NCI-H2196 (cell line): ENCODE results near the gene TNFAIP1.

Source experiments
- DNase-seq: peaks from one replicate; lab custom pipeline; 2025; ENCODE audit not compliant: unreplicated experiment; lab: John Stamatoyannopoulos, UW

The TNFAIP1 gene

DNA sequence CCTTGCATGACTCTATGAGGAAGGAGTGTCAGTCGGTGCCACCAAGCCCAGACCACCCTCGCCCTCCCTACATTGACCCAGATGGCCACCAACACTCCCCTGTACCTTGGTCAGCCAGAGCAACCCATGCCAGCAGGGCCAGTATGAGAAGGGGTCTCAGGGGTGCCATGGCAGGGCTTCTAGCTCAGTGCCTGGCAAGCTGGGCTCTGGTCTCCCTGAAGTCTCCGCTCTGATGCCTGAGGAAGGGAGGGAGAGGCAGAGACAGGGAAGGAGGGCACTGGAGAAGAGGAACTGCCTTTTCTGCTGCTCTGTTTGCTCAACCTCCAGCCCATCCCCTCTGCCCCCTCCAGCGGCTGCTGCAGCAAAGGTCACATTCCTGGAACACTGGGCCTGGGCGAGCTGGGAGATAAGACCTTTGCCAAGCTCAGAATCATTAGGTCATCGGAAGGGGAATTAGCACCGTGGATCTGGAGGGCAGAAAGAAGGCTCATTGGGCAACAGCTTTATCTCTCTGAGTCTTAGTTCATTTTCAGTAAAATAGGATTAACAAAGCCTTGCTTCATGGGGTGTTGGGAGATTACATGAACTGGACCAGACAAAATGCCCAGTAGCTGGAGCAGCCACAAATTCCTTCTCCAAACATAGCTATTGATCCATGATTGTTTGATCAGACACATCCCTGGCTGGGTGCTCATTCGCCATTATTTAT, 34.6 kb downstream of the TNFAIP1 start, which contains the start of gene VTN:
Gene VTN, minus strand, starts transcription at position 273 of the 709 bp plus-strand sequence. Its CDS starts 104 bp downstream, at position 169.
- peak; percentile 25 for DNase-seq

DNA sequence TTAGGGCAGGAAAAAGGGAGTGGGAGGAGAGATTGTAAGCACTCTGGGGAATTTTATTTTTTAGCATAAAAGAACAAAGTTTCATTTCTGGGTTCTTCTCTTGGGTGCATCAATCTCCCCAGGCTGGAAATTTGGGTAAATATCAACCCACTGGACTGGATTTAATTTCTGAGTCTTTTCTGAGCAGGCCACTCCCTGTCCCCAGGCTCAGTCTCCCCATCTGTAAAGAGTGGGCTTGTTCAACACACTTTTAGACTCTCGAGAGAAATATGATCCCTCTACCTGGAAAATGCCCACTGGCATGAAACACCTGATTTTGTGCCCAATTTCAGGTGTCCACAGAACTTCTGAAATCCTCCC, 35.2 kb downstream of the TNFAIP1 start:
- no peak for DNase-seq

DNA sequence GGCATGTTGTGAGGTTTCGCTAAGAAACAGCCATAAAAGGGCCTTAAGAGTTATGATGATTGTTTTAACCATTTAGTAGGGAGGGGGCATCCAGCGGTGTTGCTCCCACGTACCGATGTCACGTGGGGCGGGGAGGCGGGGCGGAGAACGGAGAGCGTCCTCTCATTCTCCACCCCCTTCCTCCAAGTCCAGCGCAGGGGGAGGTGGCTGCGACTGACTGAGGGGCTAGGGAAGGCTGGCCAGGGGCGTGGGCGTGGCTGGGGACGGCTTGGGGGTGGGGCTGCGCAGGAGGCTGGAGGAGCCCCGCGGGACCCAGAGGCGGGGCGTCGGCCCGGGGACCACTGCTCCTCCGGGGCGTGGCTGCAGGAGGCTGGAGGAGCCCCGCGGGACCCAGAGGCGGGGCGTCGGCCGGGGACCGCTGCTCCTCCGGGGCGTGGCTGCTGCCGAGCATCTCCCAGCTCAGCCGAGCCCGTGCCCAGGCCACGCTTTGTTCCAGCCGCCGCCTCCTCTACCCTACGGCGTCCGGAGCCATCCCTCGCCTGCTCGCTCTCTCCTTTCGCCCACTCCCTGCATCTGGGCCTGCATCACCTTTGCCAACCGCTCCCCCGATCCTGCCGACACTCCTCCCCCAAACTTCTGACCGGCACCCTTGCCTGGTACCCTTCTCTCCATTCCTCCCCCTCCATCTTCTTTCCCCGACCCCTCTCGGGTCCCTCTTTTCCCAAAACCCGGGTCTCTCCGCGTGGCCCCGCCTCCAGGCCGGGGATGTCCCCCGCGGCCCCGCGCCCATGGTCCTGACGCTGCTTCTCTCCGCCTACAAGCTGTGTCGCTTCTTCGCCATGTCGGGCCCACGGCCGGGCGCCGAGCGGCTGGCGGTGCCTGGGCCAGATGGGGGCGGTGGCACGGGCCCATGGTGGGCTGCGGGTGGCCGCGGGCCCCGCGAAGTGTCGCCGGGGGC, 36.0 kb downstream of the TNFAIP1 start, which contains the start of gene SARM1:
Gene SARM1, plus strand, starts transcription at position 450 of the 958 bp plus-strand sequence. Its CDS starts 339 bp downstream, at position 789.
- DNase-seq = peak; percentile 72

DNA sequence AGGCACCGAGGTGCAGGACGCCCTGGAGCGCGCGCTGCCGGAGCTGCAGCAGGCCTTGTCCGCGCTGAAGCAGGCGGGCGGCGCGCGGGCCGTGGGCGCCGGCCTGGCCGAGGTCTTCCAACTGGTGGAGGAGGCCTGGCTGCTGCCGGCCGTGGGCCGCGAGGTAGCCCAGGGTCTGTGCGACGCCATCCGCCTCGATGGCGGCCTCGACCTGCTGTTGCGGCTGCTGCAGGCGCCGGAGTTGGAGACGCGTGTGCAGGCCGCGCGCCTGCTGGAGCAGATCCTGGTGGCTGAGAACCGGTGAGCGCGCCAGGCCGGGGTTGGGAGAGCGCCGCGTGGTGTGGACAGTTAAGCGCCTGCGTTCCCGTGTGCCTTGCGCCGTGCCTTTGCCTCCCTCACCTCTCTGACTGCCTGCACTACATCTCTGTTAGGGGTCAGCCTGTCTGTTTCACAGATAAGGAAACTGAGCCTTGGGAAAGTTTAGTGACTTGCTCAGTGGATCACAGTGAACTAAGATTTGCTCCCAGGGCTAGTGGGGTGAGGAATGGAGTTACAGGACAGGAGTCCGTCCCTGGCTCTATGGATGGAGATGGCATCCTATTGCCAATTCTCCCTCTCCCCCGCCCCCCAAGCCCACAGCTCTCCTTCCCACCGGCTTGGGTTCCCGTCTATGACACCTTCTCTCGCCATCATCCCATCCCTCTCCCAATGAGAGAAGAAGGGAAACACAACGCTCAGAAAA, 36.8 kb downstream of the TNFAIP1 start:
- DNase-seq = no peak

DNA sequence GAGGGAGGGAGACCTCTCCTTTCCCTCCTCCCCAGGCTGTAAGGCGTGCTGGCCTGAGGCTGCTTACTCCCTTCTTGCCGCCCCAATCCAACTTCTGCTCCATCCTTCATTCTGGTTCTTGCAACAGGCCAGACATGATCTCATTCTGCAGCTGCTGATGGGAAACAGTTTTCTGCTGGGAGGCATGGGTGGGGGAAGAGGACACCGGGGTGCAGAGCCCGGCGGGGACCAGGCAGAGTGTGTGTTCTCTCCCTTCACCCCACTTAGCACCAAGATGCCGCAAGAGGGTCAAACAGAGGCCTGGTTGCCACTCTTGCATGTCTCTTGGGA, 37.3 kb downstream of the TNFAIP1 start:
- DNase-seq = no peak

DNA sequence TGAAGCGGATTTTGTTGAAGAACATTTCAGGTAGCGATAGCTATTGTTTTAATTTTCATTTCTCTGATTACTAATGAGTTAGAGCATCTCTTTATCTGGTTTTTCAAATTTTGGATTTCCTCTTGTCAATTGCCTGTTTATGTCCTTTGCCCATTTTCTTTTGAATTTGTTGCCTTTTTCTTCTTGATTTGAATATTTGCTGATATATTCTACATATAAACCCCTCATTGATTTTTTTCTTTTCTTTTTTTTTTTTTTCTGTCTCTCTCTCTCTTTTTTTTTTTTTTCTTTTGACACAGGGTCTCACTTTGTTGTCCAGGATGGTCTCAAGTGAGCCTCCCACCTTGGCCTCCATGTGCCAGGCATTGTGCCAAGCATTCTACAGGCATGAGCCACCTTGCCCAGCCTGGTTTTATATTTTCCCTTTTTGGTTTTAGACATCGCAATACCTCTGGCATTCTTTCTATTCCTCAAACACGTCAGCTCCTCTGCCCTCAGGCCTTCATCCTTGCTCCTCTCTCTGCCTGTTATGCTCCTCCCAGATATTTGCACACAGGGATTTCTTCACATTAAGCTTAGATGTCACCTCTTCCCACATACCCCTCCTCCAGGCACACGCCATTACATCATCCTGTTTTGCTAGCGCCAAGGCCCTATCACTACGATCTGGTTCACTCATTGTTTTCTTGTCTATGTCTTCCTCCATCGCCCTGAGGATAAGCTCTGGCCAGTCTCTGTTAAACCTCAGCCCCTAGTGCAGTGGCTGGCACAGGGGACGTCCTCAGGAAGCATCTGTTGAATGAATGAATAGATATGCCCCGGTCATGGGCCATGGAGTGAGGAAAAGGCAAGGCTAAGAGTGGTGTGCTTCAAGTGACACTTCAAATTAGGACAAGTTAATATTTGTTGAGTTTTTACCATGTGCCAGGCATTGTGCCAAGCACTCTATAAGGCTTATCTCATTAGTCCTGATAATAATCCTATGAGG, 44.5 kb downstream of the TNFAIP1 start:
- DNase-seq = peak; percentile 29

DNA sequence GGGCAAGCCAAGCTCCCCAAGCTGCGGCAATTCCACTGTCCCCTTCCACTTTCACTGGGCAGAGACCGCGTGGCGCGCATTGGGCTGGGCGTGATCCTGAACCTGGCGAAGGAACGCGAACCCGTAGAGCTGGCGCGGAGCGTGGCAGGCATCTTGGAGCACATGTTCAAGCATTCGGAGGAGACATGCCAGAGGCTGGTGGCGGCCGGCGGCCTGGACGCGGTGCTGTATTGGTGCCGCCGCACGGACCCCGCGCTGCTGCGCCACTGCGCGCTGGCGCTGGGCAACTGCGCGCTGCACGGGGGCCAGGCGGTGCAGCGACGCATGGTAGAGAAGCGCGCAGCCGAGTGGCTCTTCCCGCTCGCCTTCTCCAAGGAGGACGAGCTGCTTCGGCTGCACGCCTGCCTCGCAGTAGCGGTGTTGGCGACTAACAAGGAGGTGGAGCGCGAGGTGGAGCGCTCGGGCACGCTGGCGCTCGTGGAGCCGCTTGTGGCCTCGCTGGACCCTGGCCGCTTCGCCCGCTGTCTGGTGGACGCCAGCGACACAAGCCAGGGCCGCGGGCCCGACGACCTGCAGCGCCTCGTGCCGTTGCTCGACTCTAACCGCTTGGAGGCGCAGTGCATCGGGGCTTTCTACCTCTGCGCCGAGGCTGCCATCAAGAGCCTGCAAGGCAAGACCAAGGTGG, 45.7 kb downstream of the TNFAIP1 start:
- DNase-seq = no peak

DNA sequence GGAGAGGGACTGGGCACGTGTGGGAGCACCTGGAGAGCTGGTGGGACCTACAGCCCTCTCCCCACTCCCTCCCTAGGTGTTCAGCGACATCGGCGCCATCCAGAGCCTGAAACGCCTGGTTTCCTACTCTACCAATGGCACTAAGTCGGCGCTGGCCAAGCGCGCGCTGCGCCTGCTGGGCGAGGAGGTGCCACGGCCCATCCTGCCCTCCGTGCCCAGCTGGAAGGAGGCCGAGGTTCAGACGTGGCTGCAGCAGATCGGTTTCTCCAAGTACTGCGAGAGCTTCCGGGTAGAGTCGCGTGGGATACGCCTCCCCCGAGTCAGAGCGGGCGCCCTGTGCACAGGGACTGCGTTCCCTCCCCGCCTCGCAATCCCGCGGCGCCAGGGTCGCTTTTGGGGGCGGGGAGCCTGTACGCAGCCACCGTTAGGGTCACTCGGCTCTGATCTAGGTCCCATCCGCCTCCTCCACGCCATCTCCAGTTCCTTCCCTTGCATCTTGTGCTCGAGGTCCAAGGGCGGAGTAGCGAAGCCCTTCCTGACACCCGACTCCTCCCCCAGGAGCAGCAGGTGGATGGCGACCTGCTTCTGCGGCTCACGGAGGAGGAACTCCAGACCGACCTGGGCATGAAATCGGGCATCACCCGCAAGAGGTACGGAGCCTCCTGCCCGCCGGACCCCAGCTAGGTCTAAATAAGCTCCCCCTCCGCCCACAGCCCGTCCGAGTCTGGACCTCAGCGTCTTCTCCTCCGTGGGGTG, 48.9 kb downstream of the TNFAIP1 start:
- peak; percentile 71 for DNase-seq

DNA sequence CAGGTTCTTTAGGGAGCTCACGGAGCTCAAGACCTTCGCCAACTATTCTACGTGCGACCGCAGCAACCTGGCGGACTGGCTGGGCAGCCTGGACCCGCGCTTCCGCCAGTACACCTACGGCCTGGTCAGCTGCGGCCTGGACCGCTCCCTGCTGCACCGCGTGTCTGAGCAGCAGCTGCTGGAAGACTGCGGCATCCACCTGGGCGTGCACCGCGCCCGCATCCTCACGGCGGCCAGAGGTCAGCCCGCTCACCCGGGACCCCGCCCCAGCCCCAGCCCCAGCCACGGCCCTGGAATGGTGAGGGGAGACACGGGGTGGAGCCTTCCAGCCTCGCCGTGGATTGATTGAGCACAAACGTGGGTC, 49.5 kb downstream of the TNFAIP1 start:
- no peak for DNase-seq

DNA sequence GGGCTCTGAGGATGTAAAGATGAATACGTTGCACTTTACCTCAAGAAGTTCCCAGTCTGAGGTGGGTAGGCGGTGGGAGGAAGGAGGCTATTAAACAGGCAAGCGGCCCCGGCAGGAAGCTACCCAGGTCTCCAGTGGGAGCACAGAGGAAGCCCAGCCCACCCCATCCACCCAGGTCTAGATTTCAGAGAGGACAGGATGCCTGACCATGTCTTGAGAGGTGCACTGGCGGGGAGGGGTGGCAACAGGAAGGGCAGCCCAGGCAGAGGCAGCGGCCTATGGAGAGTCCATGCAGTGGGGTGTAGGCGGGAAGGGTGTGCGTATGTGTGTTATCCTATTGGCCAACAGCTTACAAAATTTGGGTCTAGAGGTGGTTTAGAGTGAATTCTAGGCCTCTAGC, 49.8 kb downstream of the TNFAIP1 start:
- DNase-seq = no peak

DNA sequence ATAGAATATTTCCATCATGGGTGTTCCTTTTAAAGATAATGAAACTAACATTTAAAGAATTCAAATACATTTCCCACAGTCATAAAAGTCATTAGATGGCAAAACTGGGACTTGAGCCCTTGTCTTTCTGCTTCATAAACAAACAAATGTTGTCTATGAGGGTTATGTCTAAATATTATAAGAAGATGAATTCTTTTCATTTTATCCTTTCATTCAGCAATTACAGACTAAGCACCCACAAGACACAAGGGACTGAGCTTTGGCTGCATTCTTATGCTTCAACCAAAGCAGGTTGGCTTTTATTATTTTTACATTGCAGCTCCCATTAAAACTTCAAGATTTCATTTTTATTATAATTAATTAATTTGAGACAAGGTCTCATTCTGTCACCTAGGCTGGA, 50.8 kb downstream of the TNFAIP1 start:
- DNase-seq = no peak

DNA sequence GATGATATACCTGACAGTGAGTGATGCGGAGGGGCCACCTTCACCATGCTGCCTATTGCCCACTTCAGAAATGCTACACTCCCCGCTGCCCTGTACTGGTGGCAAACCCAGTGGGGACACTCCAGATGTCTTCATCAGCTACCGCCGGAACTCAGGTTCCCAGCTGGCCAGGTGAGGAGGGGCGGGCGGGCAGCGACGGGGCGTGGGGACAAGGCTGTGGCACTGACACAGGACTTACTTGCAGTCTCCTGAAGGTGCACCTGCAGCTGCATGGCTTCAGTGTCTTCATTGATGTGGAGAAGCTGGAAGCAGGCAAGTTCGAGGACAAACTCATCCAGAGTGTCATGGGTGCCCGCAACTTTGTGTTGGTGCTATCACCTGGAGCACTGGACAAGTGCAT, 52.5 kb downstream of the TNFAIP1 start:
- DNase-seq = no peak

DNA sequence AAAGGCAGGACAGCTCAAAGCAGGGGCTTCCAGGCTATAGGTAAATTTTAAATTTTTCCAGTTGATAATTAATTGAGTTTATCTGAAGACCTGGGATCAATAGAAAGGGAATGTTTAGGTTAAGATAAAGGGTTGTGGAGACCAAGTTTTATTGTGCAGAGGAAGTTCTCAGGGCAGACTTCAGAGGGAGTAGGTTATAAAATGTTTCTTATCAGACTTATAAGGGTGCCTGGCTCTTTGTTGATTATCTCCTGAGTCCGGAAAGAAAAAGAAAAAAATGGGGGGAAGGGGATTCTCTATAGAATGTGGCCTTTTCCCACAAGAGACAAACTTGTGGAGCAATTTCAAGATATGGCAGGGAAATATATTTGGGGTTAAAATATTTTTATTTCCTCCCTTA, 54.6 kb downstream of the TNFAIP1 start:
- no peak for DNase-seq

DNA sequence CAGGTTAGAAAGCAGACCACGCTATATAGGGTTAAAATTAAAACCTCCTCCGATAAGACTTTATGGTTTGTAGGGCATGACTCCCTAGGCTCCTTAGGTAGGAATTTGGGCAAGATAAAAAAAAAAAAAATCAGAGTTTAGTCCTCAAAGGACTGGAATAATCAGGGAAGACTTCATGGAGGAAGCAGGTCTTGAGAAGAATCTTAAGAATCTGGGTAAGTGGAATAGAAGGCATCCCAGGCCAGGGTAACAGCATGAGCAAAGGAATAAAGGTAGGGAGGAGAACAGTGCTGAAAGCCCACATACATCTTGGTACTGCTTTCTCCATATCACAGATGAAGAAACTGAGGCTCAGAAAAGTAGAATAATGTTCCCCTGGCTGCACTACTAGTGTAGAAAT, 55.0 kb downstream of the TNFAIP1 start:
- no peak for DNase-seq

DNA sequence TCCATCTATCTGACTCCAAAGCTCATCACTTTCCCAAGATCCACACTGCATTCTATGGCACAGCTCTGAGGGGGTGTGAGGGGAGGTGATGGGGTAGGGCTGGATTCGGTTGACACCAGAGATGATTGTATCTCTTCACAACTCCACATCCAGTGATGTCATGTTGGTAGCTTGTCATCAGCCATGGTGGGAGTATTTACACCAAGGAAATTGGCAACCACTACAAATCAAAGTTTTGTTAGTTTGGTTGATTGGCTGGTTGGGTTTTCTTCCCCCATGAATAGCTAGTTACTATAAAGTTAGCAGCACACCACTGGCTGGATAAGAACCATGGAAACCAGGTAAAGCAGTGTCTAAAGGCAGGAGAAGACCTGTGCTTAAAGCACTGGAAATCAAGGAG, 55.4 kb downstream of the TNFAIP1 start:
- no peak for DNase-seq

DNA sequence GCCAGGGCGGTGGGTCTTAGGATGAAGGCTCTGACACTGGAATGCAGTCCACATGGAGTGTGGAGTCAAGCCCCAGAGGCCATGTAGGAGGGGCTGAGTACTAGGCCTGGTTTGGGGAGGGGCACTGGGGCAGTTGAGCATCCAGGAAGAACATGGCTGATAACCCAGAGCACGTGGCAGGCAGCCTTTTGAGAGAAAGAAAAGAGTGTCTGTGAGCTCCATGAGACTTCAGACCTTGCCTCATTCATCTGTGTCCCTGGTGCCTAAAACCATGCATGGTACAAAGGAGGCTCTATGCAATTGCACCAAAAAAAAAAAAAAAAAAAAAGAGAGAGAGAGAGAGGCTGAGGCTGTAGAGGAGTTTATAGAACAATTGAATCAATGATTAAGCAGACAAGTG, 55.8 kb downstream of the TNFAIP1 start:
- DNase-seq = no peak

DNA sequence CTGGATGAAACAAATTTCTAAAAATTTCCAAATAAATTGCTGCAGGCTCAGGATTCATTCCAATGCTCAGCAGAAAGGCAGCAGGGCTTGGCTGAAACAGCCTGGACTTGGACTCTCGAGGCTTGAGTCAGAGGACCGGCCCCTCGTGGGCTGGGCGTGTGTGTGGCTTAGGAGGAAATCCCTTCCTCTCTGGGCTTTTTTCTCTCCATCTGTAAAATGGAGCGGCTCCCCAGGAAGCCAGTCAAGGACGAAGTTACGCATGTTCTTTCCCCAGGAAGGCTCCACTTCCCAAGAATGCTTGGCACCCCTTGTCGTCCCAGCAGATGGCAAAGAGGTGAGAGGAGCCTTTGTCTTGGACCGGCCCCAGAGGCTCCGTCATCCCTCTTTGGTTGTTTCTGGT, 56.9 kb downstream of the TNFAIP1 start:
- DNase-seq = no peak

DNA sequence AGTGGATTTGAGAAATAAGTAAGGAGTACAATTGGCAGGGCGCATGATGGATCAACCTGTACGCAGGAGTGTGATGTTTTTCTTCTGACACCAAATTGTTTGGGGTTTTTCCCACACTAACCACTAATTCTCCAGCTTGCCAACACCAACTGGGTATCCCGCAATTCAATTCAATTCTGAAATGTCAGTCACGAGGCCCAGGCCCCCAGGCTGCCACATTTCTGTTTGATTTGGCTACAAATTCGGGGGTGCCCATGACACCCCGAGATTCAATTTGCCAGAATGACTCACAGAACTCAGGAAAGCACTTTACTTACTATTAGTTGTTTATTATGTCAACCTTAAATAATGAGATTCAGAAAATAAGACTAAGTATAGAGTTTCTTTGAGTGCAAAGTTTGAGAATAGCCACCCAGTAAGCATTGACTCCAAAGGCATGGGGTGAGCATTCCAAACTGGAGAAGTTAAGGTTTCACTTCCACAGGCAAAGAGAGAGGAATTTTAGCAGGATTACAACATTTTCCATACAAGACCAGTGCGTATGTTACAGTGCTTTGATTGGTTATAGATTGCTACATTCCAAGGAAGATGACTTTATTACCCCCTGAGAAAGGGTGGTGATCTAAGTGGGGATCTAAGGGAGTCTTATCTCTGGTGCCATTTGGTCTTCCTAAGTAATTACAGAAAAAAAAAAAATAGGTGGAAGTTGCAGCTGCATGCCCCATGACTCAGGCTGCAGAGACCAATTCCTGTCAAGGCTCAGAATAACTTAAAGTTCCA, 59.0 kb downstream of the TNFAIP1 start:
- no peak for DNase-seq
